Kidney epithelial cell (primary cell): ENCODE data around the gene ZBTB49. TPM values are rescaled to one million over a fixed set of nuclear protein-coding genes. Genes with fewer than 3 reads are reported as not detected.

Experiments
- DNase-seq: peaks from one replicate; pipeline ENCODE4 v3.0.0-alpha.2; 2010; ENCODE audit warnings: low read depth
- H3K27me3 ChIP-seq: 2 replicates; pipeline ENCODE4 v1.6.0; 2011; ENCODE audit warnings: low read length; ENCODE audit not compliant: control insufficient read depth, insufficient read depth
- H3K36me3 ChIP-seq: 2 replicates; pipeline ENCODE4 v1.5.1; 2011; ENCODE audit warnings: low read length; ENCODE audit not compliant: control insufficient read depth, insufficient read depth
- H3K4me3 ChIP-seq: 2 replicates; pipeline ENCODE4 v1.5.1; 2011; ENCODE audit warnings: low read depth, mild to moderate bottlenecking, control low read depth, low read length
- CTCF ChIP-seq: IDR thresholded peaks from 2 replicates; pipeline ENCODE4 v1.5.1; 2011; ENCODE audit warnings: mild to moderate bottlenecking, moderate library complexity, low read length, control low read depth, inconsistent platforms; ENCODE audit not compliant: insufficient read depth, poor library complexity, severe bottlenecking
- total RNA-seq: library from RNA; depleted of rRNA; stranded (reverse); fragments of >200 nt; gene quantifications from 2 replicates; pipeline ENCODE4 v1.2.3, GENCODE V29; 2015

Gene ZBTB49
- total RNA-seq, 1 donor from 2014 or later: 3.9 TPM

- no peak for TF ChIP-seq CTCF
- Histone ChIP-seq H3K4me3 (no peak overlapping the region), H3K27me3 (no peaks in the 10 kb centered on the region), H3K36me3 (no peaks in the 10 kb centered on the region)
- DNase-seq: no peak
Observed at GRCh38 chr4:4317496-4318232, 27.6 kb downstream of the ZBTB49 start.

GRCh38 chr4:4320528-4320927 is 30.5 kb downstream of the ZBTB49 start:
- H3K4me3 ChIP-seq: no peak overlapping the region
- no peaks in the 10 kb centered on the region for H3K36me3 ChIP-seq
- no peak for DNase-seq
- TF ChIP-seq CTCF: no peak
- H3K27me3 ChIP-seq: no peaks in the 10 kb centered on the region

GRCh38 chr4:4320951-4321714 is 31.1 kb downstream of the ZBTB49 start:
- Histone ChIP-seq H3K36me3 (no peaks in the 10 kb centered on the region), H3K27me3 (no peaks in the 10 kb centered on the region), H3K4me3 (no peak overlapping the region)
- TF ChIP-seq CTCF: no peak
- DNase-seq: no peak

GRCh38 chr4:4321951-4322688 is 32.1 kb downstream of the ZBTB49 start:
- Histone ChIP-seq H3K4me3 (no peak overlapping the region), H3K27me3 (no peaks in the 10 kb centered on the region)

More at GRCh38 chr4:4321951-4322688, 32.1 kb downstream of the ZBTB49 start:
- no peak for TF ChIP-seq CTCF
- no peaks in the 10 kb centered on the region for H3K36me3 ChIP-seq
- no peak for DNase-seq
